GM04503 (cell line): ENCODE results near the gene KCNK17.

Experiments
- DNase-seq: peaks from one replicate; pipeline ENCODE4 v3.0.0-alpha.2; 2012; ENCODE audit warnings: low read depth

The KCNK17 gene

GRCh38 chr6:39266782-39267355, 47.4 kb downstream of the KCNK17 start:
- no peak for DNase-seq

GRCh38 chr6:39266375-39266774, 47.8 kb downstream of the KCNK17 start:
- no peak for DNase-seq

DNA sequence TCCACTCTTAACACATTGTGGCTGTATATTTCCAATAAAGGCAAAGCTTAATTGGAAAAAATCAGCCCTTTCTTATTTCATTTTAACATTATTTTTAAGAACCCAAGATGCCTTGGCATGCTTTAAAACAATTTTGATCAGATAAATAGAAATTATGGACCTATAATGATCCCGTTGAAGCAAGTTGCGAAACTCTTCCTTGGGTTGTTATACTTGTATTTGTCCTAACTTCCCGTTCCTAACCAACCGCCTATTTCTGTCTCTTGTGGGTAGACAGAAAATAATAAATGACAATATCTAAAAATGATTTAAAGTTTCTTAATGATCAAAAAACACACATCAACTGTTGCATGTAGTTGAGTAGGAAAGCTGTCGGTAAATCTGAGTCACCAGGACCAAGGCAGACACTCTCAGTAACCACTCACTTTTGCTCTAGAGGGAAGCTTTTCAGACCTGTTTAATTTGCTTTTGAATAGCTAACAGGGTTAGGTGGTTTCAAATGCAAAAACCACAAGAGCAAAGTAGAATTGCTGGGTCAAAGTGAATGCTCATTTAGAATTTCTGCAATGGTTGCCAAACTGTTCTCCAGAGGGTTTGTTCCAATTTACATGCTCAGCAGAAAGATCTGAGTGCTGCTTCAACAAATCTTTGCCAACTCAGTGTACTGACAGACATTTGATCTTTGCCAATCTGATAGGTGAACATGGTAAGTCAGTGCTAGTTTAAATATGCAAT, 50.7 kb downstream of the KCNK17 start:
- DNase-seq: no peak

- no peak for DNase-seq
These were observed 52.5 kb downstream of the KCNK17 start for GRCh38 chr6:39261751-39262150.

- DNase-seq: no peak
These were observed 53.3 kb downstream of the KCNK17 start for GRCh38 chr6:39260953-39261352.

- no peak for DNase-seq
These were observed 53.8 kb downstream of the KCNK17 start for GRCh38 chr6:39260456-39260855.

GRCh38 chr6:39256294-39256940, 57.8 kb downstream of the KCNK17 start:
- DNase-seq: no peak

DNA sequence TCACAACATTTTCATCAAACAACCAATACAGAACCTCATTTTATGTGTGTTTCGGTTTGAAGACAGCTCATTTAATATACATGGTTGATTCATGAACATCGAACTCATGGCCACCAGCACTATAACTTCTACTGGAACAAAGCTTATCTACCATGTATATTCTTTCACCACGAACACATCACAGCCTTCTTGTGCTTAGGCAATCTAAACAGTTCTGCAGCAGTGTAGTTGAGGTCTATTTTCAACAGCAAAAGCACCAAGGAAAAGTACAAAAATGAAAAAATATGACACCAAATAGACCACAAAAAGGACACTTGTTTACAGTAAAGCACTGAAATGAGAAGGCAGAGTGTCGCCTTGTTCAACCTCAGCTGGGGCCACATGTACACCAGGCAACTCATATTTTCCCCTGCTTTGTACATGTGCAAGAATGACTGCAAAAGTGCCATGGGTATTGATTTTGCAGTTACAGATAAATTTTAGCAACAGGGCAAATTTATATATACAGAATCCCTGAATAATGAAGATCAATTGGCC, 59.2 kb downstream of the KCNK17 start:
- no peak for DNase-seq

DNA sequence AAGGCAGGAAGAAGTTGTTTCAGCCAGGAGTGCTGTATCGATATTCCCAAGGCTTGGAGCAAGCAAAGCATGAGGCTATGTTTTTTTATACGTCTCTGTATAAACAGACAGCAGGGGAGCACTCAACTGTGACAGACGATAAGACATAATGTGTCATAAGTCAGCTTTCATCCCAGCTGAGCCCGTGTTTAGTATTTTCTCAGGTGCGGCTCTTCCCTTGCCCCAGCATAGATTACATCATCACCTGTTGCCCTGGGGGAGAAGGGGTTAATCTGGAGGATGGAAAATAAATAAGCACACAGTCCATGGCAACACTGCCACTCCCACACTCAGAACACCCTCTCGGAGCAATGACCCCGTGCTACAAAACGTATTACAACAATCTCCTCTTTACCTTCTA, 62.8 kb downstream of the KCNK17 start:
- no peak for DNase-seq

DNA sequence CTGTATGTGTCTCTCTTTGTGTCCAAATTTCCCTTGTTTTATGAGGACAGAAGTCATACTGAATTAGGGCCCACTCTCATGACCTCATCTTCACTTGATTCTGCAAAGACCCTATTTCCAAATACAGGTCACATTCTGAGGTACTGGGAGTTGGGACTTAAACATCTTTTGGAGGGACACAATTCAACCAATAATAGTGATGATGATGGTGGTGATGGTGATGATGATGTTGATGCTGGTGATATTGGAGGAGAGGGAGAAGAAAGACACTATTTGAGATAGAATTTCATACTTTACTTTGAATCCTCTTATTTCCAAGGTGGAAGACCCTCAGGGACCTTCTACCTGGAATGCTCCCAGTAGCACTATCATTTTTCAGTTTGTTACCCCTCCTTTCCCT, 63.7 kb downstream of the KCNK17 start:
- DNase-seq: no peak

DNA sequence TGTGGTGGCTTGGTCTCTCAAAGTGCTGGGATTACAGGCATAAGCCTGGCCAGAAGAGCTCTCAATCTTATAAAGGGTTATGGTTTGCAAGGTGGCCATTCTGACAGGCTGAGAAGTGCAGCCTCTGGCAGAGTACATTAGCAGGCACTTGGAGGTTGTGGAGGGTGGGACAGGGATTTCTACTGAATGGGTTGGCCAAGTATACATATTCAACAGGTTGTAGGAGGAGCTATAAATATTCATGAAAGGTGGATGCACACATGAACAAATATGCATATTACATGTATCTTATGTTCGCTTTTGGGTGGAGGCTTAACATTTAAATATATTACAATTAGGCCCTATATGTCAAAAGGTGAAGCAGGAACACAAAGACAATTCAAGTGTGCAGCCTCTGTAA, 64.9 kb downstream of the KCNK17 start:
- no peak for DNase-seq
